HCEC 1CT (cell line): ENCODE results near the gene ATMIN.

Source experiments
- DNase-seq: peaks from one replicate; pipeline ENCODE4 v3.0.0-alpha.2; 2017

Gene ATMIN

GRCh38 chr16:81073560-81074330 lies 38.1 kb downstream of the ATMIN start:
- no peak for DNase-seq

DNA sequence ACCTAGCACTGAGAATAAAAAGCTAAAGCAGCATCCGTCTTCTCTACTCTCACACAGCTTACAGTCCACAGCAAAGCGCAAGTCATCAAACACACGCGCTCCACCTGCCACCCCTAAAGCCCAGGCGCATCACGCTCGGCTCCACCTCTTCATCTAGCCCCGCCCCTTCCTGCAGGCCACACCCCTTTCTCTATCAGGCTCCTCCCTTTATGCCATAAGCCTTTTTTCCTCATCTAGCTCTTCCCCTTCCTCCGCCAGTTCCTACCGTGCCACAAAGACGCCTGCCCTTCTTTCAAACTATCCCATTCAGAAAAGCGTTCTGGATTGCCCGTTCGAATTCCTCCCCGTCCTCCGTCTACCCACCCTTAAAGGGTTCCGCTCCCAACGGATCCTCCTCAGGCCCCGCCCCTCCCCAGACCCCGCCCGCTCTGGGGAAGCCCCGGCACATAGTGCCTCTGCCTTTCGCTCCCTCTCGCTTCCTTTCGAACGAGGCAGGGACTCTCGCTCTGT lies 41.0 kb downstream of the ATMIN start:
- DNase-seq: peak; percentile 79

DNA sequence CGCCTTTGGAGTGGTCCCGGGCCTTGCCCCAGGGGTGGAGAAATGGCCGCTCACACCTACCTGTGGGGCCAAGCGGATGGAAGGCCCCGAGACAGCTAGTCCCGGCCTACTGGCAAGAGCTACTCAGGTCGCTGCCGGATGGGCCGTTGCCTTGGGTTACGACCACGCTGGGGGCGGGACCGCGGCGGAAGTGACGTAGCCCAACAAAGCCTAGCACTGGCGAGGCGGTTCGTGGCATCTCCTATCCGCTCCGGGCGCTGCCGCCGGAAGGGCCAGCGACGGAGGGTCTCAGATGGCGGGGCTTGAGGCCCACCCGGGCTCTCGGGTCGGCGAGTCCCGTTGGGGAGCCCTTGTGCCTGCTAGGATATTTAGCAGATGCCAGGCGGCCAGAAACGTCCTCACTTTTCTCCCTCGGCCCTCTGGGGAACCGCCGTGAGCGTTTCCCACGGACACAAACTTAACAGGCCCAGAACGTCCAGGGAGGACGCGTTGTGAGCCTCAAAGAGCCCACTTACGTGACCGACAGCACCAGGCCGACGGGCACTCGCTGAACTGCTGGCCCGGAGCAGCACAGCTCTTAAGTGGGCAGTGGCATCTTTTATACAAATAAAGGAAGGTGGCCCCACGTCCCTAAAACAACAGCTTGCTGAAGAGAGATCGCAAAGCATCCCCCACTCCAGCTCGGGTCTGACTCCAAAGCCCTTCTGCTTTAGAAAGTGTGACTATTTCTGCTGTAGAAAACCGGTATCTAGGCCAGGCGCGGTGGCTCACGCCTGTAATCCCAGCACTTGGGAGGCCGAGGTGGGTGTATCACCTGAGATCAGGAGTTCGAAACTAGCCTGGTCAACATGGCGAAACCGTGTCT lies 41.7 kb downstream of the ATMIN start, which contains the start of gene C16orf46:
C16orf46 (minus strand) TSS at position 163 of the 865 bp plus-strand sequence. CDS start 13,283 bp downstream, outside the sequence.
- DNase-seq: peak; percentile 92

DNA sequence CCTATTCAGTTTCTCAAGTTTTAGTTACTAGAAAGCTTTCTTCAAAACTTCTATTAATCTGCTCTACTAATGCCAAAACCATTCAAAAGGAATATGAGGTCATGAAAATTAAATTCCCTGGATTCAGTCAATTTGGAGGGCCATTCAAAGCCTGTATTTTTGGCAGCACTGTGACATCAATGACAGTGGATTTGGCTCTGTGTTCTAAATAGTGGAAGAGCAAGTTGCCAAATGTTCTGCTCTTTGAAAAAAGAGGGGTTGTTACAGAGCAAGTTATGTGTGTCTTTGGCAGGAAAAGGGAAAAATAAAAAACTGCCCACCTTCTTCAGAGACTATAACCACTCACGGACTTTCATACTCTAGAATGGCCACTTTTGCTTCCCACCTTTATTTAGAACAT lies 44.6 kb downstream of the ATMIN start:
- DNase-seq: no peak

DNA sequence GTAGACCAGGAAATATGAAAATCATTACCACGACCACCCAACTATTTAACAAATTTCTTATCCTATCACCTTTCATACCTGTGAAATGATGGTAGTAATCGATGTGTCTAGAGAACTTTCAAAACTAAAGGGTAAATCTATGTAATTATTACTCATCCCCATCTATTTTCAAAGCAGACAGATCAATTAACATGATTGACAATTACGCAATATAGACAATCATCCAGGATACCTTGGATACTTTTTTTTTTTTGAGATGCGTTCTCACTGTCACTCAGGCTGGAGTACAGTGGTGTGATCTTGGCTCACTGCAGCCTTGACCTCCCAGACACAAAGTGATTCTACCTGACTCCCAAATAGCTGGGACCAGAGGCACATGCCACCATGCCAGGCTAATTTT lies 45.4 kb downstream of the ATMIN start:
- no peak for DNase-seq

DNA sequence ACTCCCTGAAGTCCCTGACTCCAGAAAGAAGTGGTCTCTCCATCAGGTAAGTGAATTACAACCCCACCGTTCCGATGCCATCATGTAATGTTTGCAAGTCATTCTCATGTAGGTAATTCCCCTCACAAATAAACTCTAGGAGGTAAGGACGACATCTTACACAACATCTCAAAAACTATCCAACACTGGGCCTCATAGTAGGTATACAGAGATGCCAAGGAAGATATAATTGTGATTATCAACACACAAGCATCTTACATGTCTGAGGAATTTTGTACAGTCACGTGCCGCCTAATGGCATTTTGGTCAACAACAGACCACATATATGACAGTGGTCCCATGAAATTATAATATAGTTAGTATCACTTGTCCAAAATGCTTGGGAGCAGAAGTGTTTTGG lies 53.2 kb downstream of the ATMIN start:
- no peak for DNase-seq

- no peak for DNase-seq
Observed at GRCh38 chr16:81094771-81095251, 59.2 kb downstream of the ATMIN start.

DNA sequence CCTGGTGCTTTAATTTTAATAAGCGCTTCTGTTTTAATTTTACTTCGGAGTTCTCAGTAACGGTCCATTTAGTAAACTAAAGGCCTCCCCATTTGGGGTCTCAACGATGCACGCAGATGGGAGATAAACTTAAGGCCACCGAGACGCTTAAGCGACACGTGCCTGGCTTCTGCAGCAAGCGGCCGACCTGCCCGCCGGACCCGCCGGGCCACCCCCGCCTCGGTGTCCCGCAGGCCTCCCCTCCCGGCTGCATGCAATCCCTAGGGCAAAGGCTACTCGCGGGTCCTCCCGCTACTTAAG lies 60.0 kb downstream of the ATMIN start:
- no peak for DNase-seq

GRCh38 chr16:81095953-81096714 lies 60.5 kb downstream of the ATMIN start, which contains the start of gene GCSH:
TSS of gene GCSH (minus strand) at chr16:81096395. CDS start at chr16:81096278, 117 bp downstream.
- peak; percentile 98 for DNase-seq

DNA sequence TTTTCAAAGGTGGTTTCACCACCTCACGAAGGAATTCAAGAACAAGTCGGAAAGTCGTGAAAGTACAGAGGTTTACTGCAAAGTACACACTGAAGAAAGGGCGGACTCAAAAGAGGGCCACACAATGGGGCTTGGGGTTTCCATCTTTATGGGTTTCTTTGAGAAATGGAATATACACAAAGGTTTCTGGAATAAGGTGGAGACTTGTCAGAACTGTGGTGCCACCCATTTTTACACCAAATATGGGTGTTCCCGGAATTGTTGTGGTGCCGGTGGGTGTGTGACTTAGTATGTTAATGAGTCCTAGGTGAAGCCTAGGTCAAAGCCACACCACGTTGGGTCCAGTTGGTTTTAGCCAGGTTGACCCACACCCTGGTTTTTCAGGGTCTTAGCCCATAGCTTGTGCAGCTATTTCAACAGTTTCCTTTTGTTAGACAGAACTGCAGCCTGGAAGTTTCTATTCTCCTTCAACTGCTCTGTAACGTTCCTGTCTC lies 61.1 kb downstream of the ATMIN start:
- no peak for DNase-seq
